Measurements from ENCODE around the gene ZFP62. TPM values are rescaled to one million over a fixed set of nuclear protein-coding genes. Genes with fewer than 3 reads are reported as not detected.

The ZFP62 gene
- 10 to 100 TPM; 41.1 to 58.9 (median 47.3) TPM for total RNA-seq

DNA sequence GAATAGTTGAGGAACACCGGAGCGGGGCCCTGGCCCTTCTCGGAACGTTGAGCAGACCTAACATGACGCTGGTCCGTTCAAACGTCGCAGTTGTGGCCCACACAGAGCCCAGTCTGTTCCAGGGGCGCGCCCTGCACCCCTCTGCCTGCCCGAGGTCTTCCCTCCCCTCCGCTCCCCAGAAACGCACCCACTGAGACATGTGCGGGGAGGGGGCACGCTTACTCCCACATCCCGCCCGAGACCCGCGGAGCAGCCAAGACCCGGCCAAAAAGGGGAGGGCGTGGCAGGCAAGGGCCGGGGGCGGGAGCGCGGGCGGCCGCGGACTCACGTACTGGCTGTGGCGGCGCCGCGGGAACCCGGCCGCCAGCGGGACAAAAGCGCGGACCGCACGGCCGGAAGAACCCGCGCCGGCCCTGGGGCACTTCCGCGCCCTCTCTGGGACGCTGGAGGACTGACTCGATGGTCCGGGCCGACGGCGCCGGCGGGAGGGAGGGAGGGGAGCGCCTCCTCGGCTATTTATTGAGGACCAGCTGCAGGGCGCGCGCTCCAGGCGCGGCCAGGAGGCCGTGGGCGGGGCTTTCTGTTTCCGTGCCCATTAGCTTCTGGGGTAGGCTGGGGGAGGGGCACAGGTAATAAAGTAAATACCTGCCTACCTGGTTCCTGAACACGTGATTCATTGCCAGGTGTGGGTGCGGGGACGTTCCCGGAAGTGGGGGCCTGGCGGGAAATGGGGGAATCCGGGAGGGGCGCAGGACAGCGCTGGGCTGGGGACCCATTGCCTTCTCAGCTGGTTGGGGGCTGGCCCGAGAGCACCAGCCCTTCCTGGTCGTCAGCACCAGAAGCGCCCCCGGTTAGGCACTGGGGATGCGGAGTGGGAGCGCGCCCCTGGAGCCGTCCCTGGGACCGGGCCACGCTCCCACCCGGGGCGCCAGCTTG is at the start of gene ZFP62:
TSS of gene ZFP62 (minus strand) at position 390 of the 936 bp plus-strand sequence. CDS start at position 333, 57 bp downstream.
- Histone ChIP-seq H3K27me3 (no peaks in the 10 kb centered on the region), H3K4me3 (replicated peaks in 1 of 3) (peak within 1 kb of the TSS; percentile 54 to 95 (median 76)), H3K9me3 (no peaks in the 10 kb centered on the region), H3K27ac (peak within 1 kb of the TSS; percentile 67 to 85 (median 81)), H3K36me3 (no peaks in the 10 kb centered on the region), H3K4me1 (peaks cover 8 to 15% of the 10 kb centered on the region in 2 donors)
- WGBS, 2 donors = 0 to 1% methylated on average over 8 to 31 of the region's 84 CpGs
- intact Hi-C loops (cut with DNase I) = loop anchor here (5.0 kb wide), 1 partner anchor 59 kb away; the partner anchor contains the start of gene MGAT1
- peak; percentile 92 to 94 for DNase-seq
- TF ChIP-seq POLR2A (IDR thresholded peaks at IDR 0.05) = peak in 1 of 2 donors; percentile 80
- TF ChIP-seq, protein P1, sequence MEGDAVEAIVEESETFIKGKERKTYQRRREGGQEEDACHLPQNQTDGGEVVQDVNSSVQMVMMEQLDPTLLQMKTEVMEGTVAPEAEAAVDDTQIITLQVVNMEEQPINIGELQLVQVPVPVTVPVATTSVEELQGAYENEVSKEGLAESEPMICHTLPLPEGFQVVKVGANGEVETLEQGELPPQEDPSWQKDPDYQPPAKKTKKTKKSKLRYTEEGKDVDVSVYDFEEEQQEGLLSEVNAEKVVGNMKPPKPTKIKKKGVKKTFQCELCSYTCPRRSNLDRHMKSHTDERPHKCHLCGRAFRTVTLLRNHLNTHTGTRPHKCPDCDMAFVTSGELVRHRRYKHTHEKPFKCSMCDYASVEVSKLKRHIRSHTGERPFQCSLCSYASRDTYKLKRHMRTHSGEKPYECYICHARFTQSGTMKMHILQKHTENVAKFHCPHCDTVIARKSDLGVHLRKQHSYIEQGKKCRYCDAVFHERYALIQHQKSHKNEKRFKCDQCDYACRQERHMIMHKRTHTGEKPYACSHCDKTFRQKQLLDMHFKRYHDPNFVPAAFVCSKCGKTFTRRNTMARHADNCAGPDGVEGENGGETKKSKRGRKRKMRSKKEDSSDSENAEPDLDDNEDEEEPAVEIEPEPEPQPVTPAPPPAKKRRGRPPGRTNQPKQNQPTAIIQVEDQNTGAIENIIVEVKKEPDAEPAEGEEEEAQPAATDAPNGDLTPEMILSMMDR (IDR thresholded peaks at IDR 0.05) = peak in 1 of 6 experiments; percentile 2

DNA sequence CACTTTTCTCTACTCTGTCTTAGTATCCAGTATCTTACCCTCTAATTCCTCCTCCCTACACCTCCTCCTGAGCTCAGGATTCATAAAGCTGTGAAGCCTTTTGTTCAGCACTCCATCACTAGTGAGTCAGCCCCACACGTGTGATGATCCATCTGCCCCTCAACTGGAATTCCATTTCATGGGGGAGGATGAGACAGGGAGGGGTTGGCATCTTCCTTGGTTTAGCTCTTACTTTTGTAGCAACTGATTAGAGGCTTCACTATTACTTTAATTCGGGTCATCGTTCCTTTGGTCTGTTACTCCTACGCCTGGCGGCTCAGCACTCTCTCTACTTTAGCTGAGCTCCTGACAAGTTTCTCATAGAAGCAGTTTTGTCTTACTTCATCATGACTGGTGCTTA is 49.7 kb upstream of the ZFP62 start:
- WGBS, 2 donors = 90 to 92% methylated on average over 5 of the region's 5 CpGs
- H3K27me3 ChIP-seq = no peaks in the 10 kb centered on the region
- H3K36me3 ChIP-seq = no peaks in the 10 kb centered on the region
- no peak overlapping the region for H3K4me3 ChIP-seq (replicated peaks in 1 of 3)
- H3K9me3 ChIP-seq = no peaks in the 10 kb centered on the region
- no peak overlapping the region for H3K27ac ChIP-seq
- DNase-seq = no peak
- TF ChIP-seq POLR2A (IDR thresholded peaks at IDR 0.05) = no peak
- TF ChIP-seq, protein P1 (IDR thresholded peaks at IDR 0.05) = no peak
- intact Hi-C loops (cut with DNase I) = no loop called here
- H3K4me1 ChIP-seq = peaks cover 11 to 12% of the 10 kb centered on the region in 2 donors

- WGBS, 2 donors = 76 to 90% methylated on average over 2 of the region's 2 CpGs
- no peak overlapping the region for H3K27ac ChIP-seq
- H3K36me3 ChIP-seq = no peaks in the 10 kb centered on the region
- H3K4me1 ChIP-seq = peaks cover 8 to 10% of the 10 kb centered on the region in 2 donors
- no peak overlapping the region for H3K4me3 ChIP-seq (replicated peaks in 1 of 3)
- no peak for DNase-seq
- no peaks in the 10 kb centered on the region for H3K27me3 ChIP-seq
- intact Hi-C loops (cut with DNase I) = no loop called here
- TF ChIP-seq, protein P1 (IDR thresholded peaks at IDR 0.05) = no peak
- TF ChIP-seq POLR2A (IDR thresholded peaks at IDR 0.05) = no peak
- H3K9me3 ChIP-seq = no peaks in the 10 kb centered on the region
Measured at GRCh38 chr5:180910182-180910581, 49.1 kb upstream of the ZFP62 start.

DNA sequence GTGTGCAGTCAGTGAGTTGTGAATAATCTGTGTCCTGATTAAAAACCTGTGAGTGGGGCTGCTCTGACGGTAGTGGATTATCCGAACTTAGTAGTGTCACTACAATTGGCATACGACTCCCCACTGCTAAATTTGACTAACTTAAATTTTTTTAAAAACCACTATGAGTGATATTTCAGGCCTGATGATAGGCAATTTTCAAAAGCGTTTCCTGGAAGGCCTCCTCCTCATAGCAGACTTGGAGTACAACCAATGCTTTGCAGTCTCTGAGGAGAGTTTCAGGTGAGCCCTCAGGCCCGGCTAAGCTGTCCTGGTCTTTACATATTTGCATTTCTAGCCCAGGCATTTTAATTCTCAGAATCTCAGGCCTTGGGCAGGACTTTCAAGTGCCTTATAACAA is 48.7 kb upstream of the ZFP62 start:
- peaks cover 4 to 6% of the 10 kb centered on the region in 2 donors for H3K4me1 ChIP-seq
- DNase-seq = no peak
- no peaks in the 10 kb centered on the region for H3K36me3 ChIP-seq
- 78 to 80% methylated on average over 5 of the region's 5 CpGs for WGBS, 2 donors
- TF ChIP-seq, protein P1 (IDR thresholded peaks at IDR 0.05) = no peak
- no peak for TF ChIP-seq POLR2A (IDR thresholded peaks at IDR 0.05)
- intact Hi-C loops (cut with DNase I) = no loop called here
- H3K27me3 ChIP-seq = no peaks in the 10 kb centered on the region
- H3K4me3 ChIP-seq (replicated peaks in 1 of 3) = no peak overlapping the region
- no peaks in the 10 kb centered on the region for H3K9me3 ChIP-seq
- H3K27ac ChIP-seq = no peak overlapping the region

Data from thyroid gland (tissue), 4 donors.